NCI-H524 (cell line): ENCODE results near the gene SPTA1.

Source experiments
- DNase-seq, 2 experiments: peaks; one replicate each; lab custom pipeline; 2025; lab: John Stamatoyannopoulos, UW

Gene SPTA1

DNA sequence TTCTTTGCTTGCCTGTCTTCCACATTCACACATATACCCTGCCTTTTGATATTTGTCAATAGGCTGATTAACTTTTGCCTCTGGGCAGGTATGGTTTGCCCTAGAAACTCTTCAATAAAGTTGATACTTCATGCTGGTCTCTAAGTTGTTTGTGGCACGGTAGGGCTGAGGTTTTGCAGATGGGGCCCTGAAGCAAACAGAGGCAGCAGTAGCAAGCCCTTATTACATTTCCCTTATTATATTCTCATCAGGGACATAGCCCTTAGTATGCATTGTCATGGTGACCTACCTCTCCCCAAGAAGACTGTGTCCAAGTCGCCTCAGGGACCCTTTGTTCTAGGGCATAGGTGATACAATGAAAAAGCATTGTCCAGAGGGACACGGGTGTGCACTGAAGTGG lies 116.0 kb downstream of the SPTA1 start, which contains the start of gene OR6P1:
OR6P1 (minus strand) TSS at position 101 of the 400 bp plus-strand sequence. CDS start 6,976 bp downstream, outside the sequence.
- no peak for DNase-seq

DNA sequence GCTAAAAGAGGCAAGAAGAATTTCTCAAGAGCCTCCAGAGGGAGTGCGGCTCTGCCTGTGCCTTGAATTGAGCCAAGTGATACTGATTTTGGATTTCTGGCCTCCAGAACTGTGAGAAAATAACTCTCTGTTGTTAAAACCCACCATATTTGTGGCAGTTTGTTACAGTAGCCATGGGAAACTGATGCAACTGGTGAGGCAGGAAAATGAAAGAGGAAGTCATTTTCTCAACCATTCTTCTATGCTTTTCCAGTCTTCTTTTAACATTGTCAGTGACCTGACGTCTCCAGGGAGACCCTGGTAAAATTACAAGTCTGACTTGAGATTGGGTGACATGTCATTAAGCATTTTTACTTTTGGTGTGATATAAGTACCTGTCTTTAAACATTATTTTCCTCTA lies 121.9 kb downstream of the SPTA1 start:
- no peak for DNase-seq

DNA sequence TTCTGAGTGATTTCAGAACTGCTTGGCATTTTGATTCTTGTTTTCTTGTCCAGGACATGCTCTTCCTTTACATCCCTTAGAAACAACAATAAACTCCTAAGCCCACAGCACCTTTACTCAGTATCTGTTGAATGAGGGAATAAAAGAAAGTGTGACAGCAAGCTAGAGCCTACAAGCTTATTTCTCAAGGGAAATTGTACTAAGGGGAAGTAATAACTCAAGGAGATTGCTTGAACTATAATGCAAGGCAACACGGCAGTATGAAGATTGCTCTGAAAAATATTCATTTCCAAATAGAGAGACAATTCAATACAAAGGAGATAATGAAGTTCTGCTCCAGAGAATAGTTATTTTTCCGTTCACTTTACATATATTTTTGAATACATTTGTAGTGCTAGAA lies 122.7 kb downstream of the SPTA1 start:
- no peak for DNase-seq
